Astrocyte of the cerebellum (primary cell): ENCODE data around the gene CAMKK2.

Source experiments
- DNase-seq: peaks from one replicate; pipeline ENCODE4 v3.0.0-alpha.2; 2011; ENCODE audit warnings: low read depth
- H3K4me3 ChIP-seq: 2 replicates; pipeline ENCODE4 v1.5.1; 2011; ENCODE audit warnings: mild to moderate bottlenecking, low read depth, low read length, moderate library complexity
- CTCF ChIP-seq: IDR thresholded peaks from 2 replicates; pipeline ENCODE4 v1.5.1; 2012; ENCODE audit warnings: low read length, low read depth, moderate library complexity, mild to moderate bottlenecking; ENCODE audit errors: missing control alignments
- in situ Hi-C: cut with HindIII; loops from 2 replicates; pipeline ENCODE4 v1.10.0; 2017; ENCODE audit warnings: low sequenced_read_pairs

CAMKK2 gene

GRCh38 chr12:121239351-121240061 is 57.0 kb downstream of the CAMKK2 start:
- no peak for DNase-seq
- H3K4me3 ChIP-seq, result no peak overlapping the region
- no peak for TF ChIP-seq CTCF
- in situ Hi-C loops, result no loop called here

GRCh38 chr12:121238604-121239350 is 57.7 kb downstream of the CAMKK2 start:
- in situ Hi-C loops, result no loop called here
- no peak for DNase-seq
- no peak overlapping the region for H3K4me3 ChIP-seq
- TF ChIP-seq CTCF, result no peak

- in situ Hi-C loops, result no loop called here
- no peak overlapping the region for H3K4me3 ChIP-seq
- no peak for DNase-seq
- no peak for TF ChIP-seq CTCF
These were observed 58.4 kb downstream of the CAMKK2 start for GRCh38 chr12:121238086-121238485.

- in situ Hi-C loops, result no loop called here
These were observed 59.1 kb downstream of the CAMKK2 start for GRCh38 chr12:121237415-121237814.

GRCh38 chr12:121236776-121237175 is 59.7 kb downstream of the CAMKK2 start:
- in situ Hi-C loops, result no loop called here

More at GRCh38 chr12:121237415-121237814, 59.1 kb downstream of the CAMKK2 start:
- TF ChIP-seq CTCF, result no peak
- DNase-seq, result no peak
- no peak overlapping the region for H3K4me3 ChIP-seq

GRCh38 chr12:121233628-121234020 is 62.9 kb downstream of the CAMKK2 start:
- DNase-seq, result no peak
- no peak overlapping the region for H3K4me3 ChIP-seq
- in situ Hi-C loops, result no loop called here
- no peak for TF ChIP-seq CTCF

More at GRCh38 chr12:121236776-121237175, 59.7 kb downstream of the CAMKK2 start:
- no peak for TF ChIP-seq CTCF
- DNase-seq, result no peak
- H3K4me3 ChIP-seq, result no peak overlapping the region
